HepG2 (cell line): ENCODE results near the gene CCDC69. TPM values are rescaled to one million over a fixed set of nuclear protein-coding genes. Genes with fewer than 3 reads are reported as not detected.

ENCODE experiments used
- ELK4 ChIP-seq: sonication (generic); formaldehyde crosslinking; IDR thresholded peaks from 2 replicates; pipeline ENCODE4 v1.9.0; 2021; ENCODE audit warnings: missing genetic modification reagents, borderline replicate concordance
- GABPB1 ChIP-seq: IDR thresholded peaks from 2 replicates; pipeline ENCODE4 v1.6.1; 2016; ENCODE audit warnings: mild to moderate bottlenecking, missing genetic modification reagents, moderate library complexity, missing compliant biosample characterization
- MIER2 ChIP-seq: IDR thresholded peaks from 2 replicates; pipeline ENCODE4 v1.6.1; 2016; ENCODE audit warnings: missing biosample characterization, missing genetic modification reagents
- SAFB2 ChIP-seq: sonication (generic); formaldehyde crosslinking; IDR thresholded peaks from 2 replicates; pipeline ENCODE4 v1.5.1; 2020; ENCODE audit warnings: missing genetic modification reagents, low read depth, mild to moderate bottlenecking, borderline replicate concordance
- SKIL ChIP-seq: sonication (generic); formaldehyde crosslinking; IDR thresholded peaks from 2 replicates; pipeline ENCODE4 v1.8.0; 2022; ENCODE audit warnings: missing genetic modification reagents, mild to moderate bottlenecking, moderate library complexity, borderline replicate concordance
- SNAPC4 ChIP-seq: sonication (generic); formaldehyde crosslinking; IDR thresholded peaks from 2 replicates; pipeline ENCODE4 v1.4.0; 2020; ENCODE audit warnings: mild to moderate bottlenecking, missing genetic modification reagents
- TOPORS ChIP-seq: sonication (generic); formaldehyde crosslinking; IDR thresholded peaks from 2 replicates; pipeline ENCODE4 v1.8.0; 2023; ENCODE audit warnings: mild to moderate bottlenecking, missing genetic modification reagents
- ZMAT5 ChIP-seq: sonication (generic); formaldehyde crosslinking; IDR thresholded peaks from 2 replicates; pipeline ENCODE4 v1.5.0; 2020; ENCODE audit warnings: mild to moderate bottlenecking, low read depth, missing genetic modification reagents, borderline replicate concordance
- ZNF17 ChIP-seq: sonication (generic); formaldehyde crosslinking; IDR thresholded peaks from 2 replicates; pipeline ENCODE4 v1.5.0; 2020; ENCODE audit warnings: mild to moderate bottlenecking, missing genetic modification reagents
- ZNF18 ChIP-seq: sonication (generic); formaldehyde crosslinking; IDR thresholded peaks from 2 replicates; pipeline ENCODE4 v1.8.0; 2022; ENCODE audit warnings: mild to moderate bottlenecking, missing genetic modification reagents; ENCODE audit not compliant: insufficient replicate concordance
- ZNF329 ChIP-seq: sonication (generic); formaldehyde crosslinking; IDR thresholded peaks from 2 replicates; pipeline ENCODE4 v1.9.0; 2021; ENCODE audit warnings: low read depth, mild to moderate bottlenecking, missing genetic modification reagents
- ZNF337 ChIP-seq: sonication (generic); formaldehyde crosslinking; IDR thresholded peaks from 2 replicates; pipeline ENCODE4 v1.5.1; 2020; ENCODE audit warnings: missing genetic modification reagents, low read depth, mild to moderate bottlenecking, borderline replicate concordance
- ZNF607 ChIP-seq: sonication (generic); formaldehyde crosslinking; IDR thresholded peaks from 2 replicates; pipeline ENCODE4 v1.5.1; 2020; ENCODE audit warnings: missing genetic modification reagents, mild to moderate bottlenecking, borderline replicate concordance
- ZNF841 ChIP-seq: sonication (generic); formaldehyde crosslinking; IDR thresholded peaks from 2 replicates; pipeline ENCODE4 v1.8.1; 2023; ENCODE audit warnings: missing genetic modification reagents, borderline replicate concordance
- polyA plus RNA-seq, 8 experiments: library from polyadenylated mRNA; depleted of rRNA in 3 of 8; stranded (reverse) in 7 of 8; unstranded in 1 of 8; fragments of >200 nt; fragmentation: Illumina TruSeq in 4 of 8; extraction: Trizol in 4 of 8; gene quantifications; 2 replicates each; pipeline versions ENCODE4 v1.2.1 to v1.2.3, GENCODE V29; 2011 to 2016; ENCODE audit warnings: low read depth in 4 of 8, missing spikeins in 1 of 8, mixed read lengths in 1 of 8; ENCODE audit not compliant: insufficient read depth in 1 of 8
- total RNA-seq, 5 experiments: library from RNA; depleted of rRNA; stranded (reverse); fragments of >200 nt; fragmentation: Illumina TruSeq; extraction: Trizol; gene quantifications; 2 replicates each; pipeline ENCODE4 v1.2.3, GENCODE V29; 2016; ENCODE audit warnings: low read depth in 1 of 5
- TF ChIP-seq, protein P1 (sequence below), 2 experiments: fragments of 450-650 bp in 1 of 2; sonication (generic) in 1 of 2; formaldehyde crosslinking; IDR thresholded peaks; 2 replicates each; pipeline versions ENCODE4 v1.5.0 to v1.8.0; 2020 to 2022; ENCODE audit warnings: mild to moderate bottlenecking in 1 of 2, missing genetic modification reagents in 1 of 2

Gene CCDC69
- total and polyA plus RNA-seq, 2 of the 13 experiments (the other 11 are each of a cell fraction or from before 2014, with no cell fraction given): 12.2 to 45.2 TPM

DNA sequence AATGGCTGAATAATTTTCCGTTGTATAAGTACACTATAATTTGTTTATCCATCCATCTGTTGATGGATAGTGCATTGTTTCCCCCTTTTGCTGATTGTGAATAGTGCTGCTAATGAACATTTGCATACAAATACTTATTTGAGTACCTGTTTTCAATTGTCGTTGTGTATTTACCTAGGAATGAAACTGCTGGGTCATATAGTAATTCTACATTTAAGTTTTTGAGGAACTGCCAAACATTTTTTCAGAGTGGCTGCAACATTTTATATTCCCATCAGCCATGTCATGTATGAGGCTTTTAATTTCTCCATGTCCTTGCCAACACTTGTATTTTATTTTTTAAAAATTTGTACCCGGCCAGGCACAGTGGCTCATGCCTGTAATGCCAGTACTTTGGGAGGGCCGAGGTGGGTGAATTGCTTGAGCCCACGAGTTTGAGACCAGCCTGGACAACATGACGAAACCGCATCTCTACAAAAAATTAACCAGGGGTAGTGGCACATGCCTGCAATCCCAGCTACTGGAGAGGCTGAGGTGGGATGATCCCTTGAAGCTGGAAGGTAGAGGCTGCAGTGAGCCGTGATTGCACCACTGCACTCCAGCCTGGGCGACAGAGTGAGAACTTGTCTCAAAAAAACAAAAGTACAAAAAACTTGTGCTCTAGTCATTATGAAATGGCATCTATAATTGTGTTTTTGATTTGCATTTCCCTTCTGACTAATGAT is 64.1 kb downstream of the CCDC69 start (continued):
- TF ChIP-seq SKIL (CRISPR knock-in tag): no peak
- TF ChIP-seq ZNF17 (CRISPR knock-in tag): no peak
- TF ChIP-seq ZNF841 (CRISPR knock-in tag): no peak
- no peak for TF ChIP-seq SAFB2 (CRISPR knock-in tag)
- no peak for TF ChIP-seq ZMAT5 (CRISPR knock-in tag)
- TF ChIP-seq SNAPC4: no peak
- no peak for TF ChIP-seq ZNF18 (CRISPR knock-in tag)
- no peak for TF ChIP-seq GABPB1 (CRISPR knock-in tag)
- TF ChIP-seq ZNF607 (CRISPR knock-in tag): no peak
- no peak for TF ChIP-seq ZNF337 (CRISPR knock-in tag)
- TF ChIP-seq, protein P1, sequence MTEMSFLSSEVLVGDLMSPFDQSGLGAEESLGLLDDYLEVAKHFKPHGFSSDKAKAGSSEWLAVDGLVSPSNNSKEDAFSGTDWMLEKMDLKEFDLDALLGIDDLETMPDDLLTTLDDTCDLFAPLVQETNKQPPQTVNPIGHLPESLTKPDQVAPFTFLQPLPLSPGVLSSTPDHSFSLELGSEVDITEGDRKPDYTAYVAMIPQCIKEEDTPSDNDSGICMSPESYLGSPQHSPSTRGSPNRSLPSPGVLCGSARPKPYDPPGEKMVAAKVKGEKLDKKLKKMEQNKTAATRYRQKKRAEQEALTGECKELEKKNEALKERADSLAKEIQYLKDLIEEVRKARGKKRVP (CRISPR knock-in tag; IDR thresholded peaks at IDR 0.05): peak in 1 of 2 experiments; percentile 45; a peak in 1 of 4 replicates
- no peak for TF ChIP-seq TOPORS (CRISPR knock-in tag)
- no peak for TF ChIP-seq ELK4 (CRISPR knock-in tag)
- TF ChIP-seq MIER2: no peak
- no peak for TF ChIP-seq ZNF329 (CRISPR knock-in tag)
